Retinal pigment epithelial cell (primary cell): ENCODE data around the gene SPTBN5.

Experiments
- DNase-seq: peaks from one replicate; pipeline ENCODE4 v3.0.0-alpha.2; 2010; ENCODE audit warnings: low read depth
- H3K4me3 ChIP-seq: 2 replicates; pipeline ENCODE4 v1.5.1; 2011; ENCODE audit warnings: mild to moderate bottlenecking, low read length, control low read depth, moderate library complexity
- TF ChIP-seq, protein P1 (sequence below): conservative IDR thresholded peaks from 2 replicates; pipeline ENCODE4 v1.5.1; 2011; ENCODE audit warnings: low read depth, low read length, control low read depth, inconsistent platforms

SPTBN5 gene

DNA sequence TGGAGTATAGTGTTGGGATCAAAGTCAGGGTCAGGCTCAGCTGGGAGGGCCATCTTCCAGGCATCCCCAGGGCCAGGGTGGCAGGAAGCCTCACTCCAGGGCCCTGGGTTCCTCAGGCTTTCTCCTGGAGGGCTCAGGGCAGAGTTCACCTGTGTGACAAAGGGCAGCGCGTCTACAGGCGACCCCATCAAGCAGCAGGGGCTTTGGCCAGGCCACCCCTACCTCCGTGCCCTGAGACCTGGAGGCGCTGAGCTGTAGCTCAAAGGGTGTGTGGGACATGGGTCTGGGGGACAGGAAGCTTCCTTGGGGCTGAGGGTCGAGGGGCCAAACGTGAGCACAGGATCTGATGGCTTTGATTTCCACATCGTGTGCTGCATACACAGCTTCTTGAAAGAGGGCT lies 12.8 kb downstream of the SPTBN5 start:
- DNase-seq: no peak
- H3K4me3 ChIP-seq: no peak overlapping the region
- TF ChIP-seq, protein P1, sequence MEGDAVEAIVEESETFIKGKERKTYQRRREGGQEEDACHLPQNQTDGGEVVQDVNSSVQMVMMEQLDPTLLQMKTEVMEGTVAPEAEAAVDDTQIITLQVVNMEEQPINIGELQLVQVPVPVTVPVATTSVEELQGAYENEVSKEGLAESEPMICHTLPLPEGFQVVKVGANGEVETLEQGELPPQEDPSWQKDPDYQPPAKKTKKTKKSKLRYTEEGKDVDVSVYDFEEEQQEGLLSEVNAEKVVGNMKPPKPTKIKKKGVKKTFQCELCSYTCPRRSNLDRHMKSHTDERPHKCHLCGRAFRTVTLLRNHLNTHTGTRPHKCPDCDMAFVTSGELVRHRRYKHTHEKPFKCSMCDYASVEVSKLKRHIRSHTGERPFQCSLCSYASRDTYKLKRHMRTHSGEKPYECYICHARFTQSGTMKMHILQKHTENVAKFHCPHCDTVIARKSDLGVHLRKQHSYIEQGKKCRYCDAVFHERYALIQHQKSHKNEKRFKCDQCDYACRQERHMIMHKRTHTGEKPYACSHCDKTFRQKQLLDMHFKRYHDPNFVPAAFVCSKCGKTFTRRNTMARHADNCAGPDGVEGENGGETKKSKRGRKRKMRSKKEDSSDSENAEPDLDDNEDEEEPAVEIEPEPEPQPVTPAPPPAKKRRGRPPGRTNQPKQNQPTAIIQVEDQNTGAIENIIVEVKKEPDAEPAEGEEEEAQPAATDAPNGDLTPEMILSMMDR: no peak

DNA sequence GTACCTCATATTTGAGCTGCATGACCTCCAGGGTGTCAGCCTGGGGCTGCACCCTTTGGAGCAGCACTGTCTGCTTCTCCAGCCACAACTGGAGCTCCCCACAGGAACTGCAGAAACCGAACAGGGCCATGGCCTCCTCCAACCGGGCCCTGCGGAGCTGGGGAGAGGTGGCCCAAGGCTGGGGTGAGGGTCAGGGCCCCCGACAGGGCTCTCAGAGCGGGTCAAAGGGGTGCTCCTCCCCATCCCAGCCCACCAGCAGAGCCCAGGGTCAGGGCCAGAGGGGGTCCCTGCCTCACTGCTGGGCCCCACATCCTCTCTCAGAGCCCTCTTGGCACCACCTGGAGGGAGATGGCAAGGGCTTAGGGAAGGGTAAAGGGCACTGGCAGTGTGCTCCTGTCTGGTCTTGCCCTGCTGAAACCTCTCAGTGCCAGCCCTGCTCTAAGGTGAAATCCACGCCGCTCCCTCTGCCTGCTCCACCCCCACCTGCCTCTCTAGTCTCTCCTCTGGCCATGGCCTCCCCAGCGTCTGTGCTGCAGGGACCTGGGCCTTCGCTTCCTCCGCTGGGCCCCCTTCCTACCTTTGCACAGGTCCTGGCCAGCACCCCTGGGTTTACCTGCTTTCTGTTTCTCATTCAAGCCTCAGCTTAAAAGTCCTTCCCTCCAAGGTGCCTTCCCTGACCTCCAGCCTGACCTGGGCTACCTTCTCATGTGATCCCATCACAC lies 13.5 kb downstream of the SPTBN5 start:
- no peak for DNase-seq
- TF ChIP-seq, protein P1: no peak
- H3K4me3 ChIP-seq: no peak overlapping the region

DNA sequence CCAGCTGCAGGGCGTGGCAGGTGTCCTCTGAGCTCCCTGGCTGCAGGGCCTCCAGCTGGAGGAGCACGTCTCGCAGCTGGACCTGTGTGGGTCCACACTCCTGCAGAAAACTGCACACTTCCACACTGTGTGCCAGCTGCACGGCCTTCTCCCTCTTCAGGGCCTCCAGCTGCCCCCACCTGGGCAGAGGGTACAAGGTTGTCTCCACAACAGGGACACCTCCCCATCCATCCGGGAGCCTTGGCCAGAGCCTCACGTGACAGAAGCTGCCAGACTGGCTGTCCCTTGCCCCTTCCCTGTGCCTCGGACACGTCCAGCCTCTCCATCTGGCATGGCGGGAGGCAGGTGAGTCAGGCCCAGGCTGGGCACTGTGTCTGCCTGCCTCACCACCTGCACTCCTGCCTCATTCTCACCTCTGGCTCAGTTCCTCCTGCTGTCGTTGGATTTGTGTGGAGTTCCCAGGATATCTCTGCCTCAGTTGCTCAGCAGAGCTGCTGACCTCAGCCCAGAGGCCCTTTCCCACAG lies 14.5 kb downstream of the SPTBN5 start:
- H3K4me3 ChIP-seq: no peak overlapping the region
- TF ChIP-seq, protein P1: no peak
- DNase-seq: no peak

DNA sequence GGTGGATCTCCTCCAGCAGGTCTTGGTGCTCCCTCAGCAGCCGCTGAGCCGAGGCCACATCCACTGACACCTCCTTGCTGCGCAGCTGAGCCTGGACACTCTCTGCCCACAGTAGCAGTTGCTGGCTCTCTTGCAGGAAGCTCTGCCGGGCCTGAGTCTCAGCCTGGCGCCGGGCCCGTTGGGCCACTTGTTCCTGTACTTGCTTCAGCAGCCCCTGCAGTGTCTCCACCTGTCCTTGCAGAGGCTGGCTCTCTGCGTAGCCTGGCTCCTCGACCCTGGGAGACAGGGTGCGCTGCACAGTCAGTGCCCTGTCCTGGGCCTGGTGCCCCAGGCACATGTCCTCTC lies 15.5 kb downstream of the SPTBN5 start:
- H3K4me3 ChIP-seq: no peak overlapping the region
- DNase-seq: no peak
- TF ChIP-seq, protein P1: no peak

DNA sequence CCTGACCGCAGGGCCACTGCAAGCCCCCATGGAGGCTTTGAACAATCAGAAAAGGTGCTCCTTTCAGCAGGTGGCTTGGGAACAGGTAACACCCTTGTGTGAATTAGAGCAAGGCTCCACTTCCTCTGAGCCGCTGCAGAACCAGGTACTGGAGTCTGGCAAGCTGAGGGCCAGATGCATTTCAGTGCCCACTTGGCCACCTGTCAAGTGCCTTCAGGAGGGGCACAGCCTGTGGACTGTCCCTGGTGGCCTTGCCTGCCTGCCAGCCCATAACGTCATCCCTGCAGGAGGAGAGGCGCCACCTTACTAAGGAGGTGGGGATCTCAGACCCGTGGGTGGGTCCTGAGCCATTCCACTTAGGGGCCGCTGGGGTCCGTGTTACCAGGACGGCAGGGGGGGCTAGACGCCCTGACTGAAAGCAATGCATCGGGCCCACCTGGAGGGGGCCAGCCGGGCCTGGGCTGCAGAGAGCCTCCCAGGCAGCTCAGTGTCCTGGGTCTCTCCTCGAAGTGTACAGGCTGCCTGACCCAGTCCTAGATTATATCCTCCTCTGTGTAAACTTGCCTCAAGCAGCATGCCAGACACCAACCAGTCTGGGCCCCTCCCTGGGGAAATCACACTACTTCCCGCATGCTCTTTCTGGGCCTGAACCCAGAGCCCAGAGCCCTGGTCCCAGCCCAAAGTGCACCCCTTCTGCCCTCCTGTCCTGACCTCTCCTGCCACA lies 16.1 kb downstream of the SPTBN5 start:
- no peak overlapping the region for H3K4me3 ChIP-seq
- TF ChIP-seq, protein P1: no peak

DNA sequence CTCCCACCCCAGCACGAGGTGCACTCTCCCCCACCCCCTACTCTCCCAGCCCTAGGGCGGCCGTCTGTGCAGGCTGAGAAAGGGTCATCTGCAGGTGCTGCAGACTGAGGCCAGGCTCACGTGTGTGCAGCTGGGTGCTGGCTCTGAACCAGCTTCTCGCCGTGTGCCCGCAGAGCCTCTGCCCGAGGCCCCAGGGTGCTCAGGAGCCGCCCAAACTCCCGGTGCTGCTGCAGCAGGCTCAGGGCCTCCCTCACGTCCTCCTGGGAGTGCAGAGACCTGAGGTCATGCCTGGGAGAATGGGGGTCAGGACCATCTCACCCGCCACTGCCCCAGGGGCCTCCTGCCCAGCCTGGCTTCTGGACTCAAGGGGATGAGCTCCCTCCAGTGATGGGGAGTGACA lies 17.2 kb downstream of the SPTBN5 start:
- no peak for DNase-seq
- TF ChIP-seq, protein P1: no peak
- H3K4me3 ChIP-seq: no peak overlapping the region

More for the DNA sequence above, 16.1 kb downstream of the SPTBN5 start:
- DNase-seq: no peak
